HG02571 (cell line): ENCODE measurements around the gene ARID3A.
"Not testable (repeated sequence)": the region's sequence is repeated elsewhere in the genome, so short reads cannot be mapped to it uniquely, and the experiment has no call there.

Source experiments
- ATAC-seq: cut with Tn5 transposase; IDR thresholded peaks from one replicate; pipeline ENCODE4 v1.9.1; 2021; ENCODE audit warnings: mild to moderate bottlenecking, moderate library complexity; ENCODE audit not compliant: unreplicated experiment

Gene ARID3A

DNA sequence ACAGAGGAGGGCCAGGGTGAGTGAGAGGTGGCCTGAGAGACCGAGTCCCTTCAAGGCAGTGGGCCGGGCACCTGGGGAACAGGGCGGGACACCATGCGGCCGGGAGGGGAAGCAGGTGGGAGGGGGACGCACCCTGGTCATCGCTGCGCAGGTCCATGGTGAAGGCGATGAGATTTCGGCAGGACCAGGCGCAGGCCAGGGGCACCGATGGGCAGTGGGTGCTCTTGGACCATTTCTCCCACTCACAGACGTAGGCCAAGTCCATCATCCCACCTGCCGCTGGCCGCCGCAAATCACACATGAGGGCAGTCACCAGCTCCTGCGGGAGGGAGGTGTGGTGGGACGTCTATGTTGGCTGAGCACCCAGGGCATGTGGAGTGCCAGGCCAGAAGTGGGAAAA is 35.0 kb upstream of the ARID3A start:
- ATAC-seq: no peak

DNA sequence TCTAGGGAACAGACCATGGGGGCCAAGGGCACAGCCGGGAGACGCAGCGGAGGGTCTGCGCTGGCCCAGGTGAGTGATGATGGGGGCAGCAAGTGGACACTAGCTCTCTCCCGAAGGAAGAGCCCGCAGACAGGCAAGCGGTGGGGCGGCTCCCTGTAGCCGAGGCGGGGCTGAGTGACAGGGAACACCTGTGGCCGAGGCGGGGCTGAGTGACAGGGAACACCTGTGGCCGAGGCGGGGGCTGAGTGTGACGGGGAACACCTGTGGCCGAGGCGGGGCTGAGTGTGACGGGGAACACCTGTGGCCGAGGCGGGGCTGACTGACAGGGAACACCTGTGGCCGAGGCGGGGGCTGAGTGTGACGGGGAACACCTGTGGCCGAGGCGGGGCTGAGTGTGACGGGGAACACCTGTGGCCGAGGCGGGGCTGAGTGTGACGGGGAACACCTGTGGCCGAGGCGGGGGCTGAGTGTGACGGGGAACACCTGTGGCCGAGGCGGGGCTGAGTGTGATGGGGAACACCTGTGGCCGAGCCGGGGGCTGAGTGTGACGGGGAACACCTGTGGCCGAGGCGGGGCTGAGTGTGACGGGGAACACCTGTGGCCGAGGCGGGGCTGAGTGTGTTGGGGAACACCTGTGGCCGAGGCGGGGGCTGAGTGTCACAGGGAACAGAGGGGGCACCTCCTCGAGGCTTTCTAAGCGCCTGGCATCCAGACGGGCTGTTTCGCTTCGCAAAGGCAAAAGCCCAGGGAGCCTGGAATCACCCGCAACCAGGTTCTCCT is 34.2 kb upstream of the ARID3A start:
- ATAC-seq: not testable (repeated sequence)

DNA sequence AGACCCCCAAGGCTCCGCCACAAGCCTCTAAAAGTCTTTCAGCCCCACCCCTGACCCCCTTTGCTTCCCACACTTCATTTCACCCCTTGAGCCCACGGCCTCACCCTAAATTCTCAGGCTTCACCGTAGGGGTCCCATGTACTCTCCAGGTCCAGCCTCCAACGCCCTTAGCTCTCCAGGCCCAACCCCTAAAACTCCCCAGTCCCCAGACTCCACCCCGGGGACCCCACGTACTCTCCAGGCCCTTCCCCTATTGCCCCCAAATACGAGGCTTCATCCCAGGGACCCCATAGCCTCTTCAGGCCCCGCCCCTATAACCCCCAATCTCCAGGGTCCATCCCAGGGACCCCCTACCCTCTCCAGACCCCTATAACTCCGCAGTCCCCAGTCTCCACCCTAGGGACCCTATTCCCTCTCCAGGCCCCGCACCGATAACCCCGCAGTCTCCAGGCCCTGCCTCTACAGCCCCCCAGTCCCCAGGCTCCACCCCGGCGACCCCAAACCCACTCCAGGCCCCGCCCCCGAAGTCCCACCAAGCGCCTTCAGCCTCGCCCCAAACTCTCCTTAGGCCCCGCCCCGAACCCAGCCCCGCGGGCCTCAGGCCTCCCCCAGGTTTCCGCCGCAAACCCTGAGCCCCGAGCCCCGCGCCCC is 33.5 kb upstream of the ARID3A start:
- ATAC-seq: no peak

DNA sequence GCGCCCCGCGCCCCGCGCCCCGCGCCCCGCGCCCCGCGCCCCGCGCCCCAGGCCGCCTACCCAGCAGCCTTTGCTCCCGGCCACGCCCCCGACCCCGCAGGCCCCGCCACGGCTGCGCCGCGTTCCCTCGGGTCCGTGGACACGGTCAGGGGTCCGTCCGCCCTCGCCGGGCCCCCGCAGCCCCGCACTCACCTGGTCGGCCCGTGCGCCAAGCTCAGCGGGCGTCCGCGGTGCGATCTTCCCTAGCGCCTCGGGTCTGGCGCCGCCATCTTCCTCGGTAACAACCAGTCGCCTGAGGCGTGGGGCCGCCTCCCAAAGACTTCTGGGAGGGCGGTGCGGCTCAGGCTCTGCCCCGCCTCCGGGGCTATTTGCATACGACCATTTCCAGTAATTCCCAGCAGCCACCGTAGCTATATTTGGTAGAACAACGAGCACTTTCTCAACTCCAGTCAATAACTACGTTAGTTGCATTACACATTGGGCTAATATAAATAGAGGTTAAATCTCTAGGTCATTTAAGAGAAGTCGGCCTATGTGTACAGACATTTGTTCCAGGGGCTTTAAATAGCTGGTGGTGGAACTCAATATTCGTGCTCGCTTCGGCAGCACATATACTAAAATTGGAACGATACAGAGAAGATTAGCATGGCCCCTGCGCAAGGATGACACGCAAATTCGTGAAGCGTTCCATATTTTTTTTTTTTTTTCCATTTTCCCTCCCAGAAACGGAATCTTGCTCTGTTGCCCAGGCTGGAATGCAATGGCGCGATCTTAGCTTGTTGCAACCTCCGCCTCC is 32.7 kb upstream of the ARID3A start, which contains the start of the genes MED16 and RNU6-9:
Gene MED16, minus strand, starts transcription at position 294 of the 796 bp plus-strand sequence. CDS start 2,056 bp downstream, outside the sequence.
Gene RNU6-9, plus strand, starts transcription at position 591 of the 796 bp plus-strand sequence.
- peak; percentile 78 for ATAC-seq

- no peak for ATAC-seq
Measured at GRCh38 chr19:896434-896833, 29.4 kb upstream of the ARID3A start.

DNA sequence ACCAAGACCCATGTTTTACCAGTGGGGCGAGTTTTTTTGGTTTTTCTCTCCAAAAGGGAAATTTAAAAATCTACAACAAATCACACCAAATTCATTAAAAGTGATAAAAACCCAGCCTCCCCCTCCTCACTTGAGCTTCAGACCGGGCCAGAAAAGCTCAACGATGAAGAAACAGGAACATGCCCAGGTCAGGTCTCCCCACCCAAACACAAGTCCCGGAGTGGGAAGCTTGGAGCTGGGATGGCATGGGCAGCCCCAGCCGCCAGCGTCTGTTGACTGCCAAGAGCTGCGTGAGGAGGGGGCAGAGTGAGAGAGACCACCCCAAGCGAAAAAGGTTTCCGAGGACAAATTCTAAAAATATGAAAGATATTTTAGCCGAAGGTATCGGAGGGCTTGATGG is 28.8 kb upstream of the ARID3A start:
- no peak for ATAC-seq

DNA sequence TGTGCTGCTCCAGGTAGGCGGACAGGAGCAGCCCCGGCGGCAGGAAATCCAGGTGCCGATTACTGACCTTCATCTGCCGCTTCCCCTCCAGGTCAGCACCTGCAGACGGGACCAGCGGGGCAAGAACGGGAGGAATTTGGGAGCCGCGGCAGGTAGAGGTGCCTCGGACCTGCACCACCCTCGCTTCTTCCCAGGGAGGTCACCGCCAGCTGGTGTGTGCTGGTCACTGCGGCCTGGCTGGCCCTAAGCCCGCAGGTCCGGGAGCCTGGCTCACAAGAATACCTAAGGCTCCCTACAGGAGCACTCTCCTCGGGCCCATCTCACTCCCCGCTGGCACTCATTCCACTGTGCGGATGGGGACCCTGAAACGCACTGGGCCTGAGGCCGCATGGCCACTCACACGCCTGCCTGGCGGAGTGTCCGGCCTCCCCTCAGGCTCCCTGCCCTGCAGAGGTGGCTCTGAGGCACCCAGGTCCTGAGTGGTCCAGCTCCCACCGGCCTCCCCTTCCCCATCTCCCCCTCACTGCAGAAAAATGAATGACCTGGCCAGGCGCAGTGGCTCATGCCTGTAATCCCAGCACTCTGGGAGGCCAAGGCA is 28.3 kb upstream of the ARID3A start:
- no peak for ATAC-seq

- no peak for ATAC-seq
Measured at GRCh38 chr19:898663-899062, 27.2 kb upstream of the ARID3A start.

DNA sequence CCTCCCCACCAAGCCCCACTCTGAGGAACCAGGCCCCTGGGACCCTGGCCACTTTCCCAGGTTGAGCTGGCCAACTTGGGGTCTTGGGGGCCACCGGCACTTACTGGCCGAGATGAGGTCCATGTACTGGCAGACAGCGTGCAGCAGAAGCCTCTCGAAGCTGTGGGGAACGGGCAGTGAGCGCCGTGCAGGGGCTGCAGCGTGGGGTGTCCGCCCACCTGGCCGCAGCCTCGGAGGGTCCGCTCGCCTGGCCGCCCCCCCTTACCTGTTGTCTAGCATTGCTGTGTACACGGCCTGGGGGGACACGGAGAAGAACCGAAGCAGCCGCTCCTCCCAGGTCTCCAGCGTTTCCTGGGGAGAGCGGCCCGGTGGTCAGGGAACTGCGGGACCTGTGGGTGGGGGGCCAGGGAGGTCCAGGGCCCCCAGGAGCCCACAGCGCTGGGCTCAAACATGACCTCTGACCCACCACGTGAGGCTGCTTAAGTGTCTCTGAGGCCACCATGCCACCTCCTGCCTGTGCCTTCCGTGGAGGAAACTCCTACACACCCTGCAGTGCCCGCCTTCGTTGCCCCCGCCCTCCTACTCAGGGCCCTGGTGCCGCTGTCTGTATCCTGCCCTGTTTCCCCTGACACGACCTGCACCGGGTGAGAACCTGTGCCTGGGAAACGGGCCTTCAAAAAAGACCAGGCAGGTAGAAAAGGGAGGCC is 26.3 kb upstream of the ARID3A start:
- no peak for ATAC-seq

GRCh38 chr19:900043-900301 is 25.9 kb upstream of the ARID3A start:
- ATAC-seq: no peak

DNA sequence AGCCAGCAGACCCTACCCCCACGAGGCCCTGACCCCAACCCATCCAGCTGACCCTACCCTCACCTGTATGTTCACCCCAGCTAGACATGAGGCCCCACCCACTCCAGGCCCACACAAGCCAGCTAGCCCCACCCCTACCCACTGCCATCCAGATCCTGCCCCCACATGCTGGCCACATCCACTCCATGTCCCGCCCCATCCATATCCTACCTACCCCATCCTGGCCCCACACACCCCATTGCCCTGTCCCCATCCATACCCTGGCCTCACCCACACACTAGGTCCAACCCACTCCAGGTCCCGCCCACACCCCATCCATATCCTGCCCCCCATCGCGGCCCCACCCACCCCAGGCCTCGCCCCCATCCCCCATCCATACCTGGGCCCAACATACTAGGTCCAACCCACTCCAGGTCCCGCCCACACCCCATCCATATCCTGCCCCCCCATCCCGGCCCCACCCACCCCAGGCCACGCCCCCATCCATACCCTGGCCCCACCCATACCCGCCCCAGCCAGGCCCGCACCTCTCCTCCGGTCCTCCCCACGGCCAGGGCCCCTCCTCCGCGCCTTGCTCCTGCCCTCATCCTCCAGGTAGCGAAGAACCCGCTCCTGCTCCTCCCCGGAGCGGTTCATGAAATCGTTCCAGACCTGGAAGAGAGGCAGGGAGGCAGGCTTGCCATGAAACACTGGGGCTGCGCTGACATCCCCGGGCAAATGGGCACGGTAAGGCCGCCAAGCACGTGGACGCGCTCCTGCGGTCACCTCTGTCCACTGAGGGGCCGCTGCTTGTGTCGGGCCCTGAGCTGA is 25.3 kb upstream of the ARID3A start:
- ATAC-seq: no peak

DNA sequence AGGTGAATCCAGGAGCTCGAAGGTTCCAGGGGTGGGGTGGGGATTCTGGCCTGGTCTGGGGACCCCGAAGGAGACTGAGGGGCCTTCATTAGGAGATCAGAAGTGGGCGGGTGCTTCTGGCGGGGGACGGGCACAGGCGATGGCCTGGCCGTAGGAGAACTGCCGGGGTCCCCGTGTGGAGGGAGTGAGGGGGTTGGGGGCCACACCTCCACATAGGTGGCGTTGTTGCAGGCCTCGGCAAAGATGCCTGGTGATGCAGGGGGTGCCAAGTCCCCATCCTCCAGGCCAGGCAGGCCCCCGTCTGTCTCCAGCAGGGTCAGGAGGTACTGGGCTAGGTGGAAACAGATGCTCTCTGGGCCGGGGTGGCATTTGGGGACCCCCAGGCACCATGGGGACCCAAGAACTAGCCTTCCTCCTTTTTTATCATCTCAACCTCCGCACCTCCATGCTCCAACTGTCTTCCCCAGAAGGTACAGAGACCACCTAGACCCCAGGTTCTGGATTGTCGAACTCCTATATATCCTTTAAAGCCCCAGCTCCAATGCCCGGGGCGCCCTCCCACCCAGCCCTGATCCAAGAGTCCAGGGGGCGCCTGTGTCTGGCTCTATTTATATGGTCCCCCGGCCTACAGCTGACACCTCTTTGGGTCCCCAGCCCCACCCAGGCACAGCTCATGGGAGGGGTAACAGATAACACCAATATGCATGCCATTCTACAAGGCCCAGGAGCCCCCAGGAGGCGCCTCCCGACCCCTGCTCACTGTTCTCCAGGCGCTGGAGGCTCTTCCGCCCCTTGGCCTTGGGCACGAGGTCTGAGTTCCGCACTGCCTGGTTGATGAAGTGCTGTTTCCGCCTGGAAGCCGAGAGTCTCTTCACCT is 24.4 kb upstream of the ARID3A start:
- no peak for ATAC-seq

DNA sequence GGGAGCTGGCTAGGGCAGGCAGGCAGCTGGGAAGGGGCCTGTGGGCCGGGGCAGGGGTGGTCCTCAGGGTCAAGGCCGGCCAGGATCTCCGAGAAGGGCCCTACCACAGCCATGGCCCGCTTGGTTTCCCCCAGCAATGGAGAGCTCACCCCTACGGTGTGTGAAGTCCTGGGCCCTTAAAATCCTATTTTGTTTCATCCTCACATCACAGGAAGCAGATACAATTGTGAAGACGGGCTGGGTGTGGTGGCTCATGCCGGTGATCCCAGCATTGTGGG is 23.8 kb upstream of the ARID3A start:
- ATAC-seq: no peak

DNA sequence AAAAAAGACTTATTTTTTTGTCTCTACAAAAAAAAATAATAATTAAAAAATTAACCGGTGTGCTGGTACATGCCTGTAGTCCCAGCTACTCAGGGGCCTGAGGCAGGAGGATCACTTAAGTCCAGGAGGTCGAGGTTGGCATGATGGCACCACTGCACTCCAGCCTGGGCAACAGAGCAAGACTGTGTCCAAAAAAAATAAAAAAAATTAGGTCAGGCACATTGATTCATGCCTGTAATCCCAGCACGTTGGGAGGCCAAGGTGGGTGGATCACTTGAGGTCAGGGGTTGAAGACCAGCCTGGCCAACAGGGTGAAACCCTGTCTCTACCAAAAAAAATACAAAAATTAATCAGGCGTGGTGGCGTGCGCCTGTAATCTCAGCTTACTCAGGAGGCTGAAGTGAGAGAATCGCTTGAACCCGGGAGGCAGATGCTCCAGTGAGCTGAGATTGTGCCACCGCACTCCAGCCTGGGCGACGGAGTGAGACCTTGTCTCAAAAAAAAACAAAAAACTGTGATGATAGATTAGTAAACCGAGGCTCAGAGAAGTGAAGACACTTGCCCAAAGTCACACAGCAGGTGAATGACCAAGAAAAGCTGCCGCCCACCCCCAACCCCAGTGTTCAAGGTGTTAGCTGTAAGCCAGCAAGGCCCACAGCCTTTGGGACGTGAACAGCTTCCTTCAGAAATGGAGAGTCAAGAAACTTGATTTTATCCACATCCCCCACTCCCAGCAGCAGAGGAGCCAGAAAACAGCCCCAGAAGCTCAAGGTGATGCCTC is 23.2 kb upstream of the ARID3A start:
- no peak for ATAC-seq

DNA sequence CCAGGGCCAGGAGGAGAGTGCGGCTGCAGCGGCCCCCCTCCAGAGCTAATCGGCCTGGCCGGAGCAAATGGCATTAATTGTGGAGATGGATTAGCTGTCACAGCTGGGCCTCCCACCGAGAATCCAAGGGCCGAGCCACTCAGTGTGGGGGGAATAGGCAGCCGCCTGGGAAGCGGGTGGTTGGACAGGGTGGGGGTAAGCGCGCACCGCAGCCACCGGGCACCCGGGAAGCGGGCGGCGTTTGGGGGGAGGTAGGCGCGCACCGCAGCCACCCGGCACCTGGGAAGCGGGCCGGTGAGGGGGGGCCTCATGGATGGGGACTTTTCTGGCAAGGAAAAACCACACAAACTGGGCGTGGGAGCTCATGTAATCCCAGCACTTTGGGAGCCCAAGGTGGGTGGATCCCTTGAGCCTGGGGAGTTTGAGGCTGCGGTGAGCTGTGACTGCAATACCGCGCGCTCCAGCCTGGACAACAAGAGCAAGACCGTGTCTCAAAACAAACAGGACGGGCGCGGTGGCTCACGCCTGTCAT is 22.5 kb upstream of the ARID3A start:
- no peak for ATAC-seq

DNA sequence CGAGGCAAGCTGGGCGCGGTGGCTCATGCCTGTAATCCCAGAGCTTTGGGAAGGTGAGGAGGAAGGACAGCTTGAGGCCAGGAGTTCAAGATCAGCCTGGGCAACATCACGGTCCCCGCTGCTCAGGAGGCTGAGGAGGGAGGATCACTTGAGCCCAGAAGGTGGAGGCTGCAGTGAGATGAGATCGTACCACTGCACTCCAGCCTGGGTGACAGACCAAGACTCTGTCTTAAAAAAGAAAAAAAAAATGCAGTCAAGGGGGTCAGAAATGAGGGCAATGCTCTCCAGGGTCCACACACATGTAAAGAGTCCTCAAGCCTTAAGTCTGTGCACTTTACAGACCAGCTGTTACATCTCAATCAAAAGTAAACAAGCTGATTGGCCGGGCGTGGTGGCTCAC is 21.3 kb upstream of the ARID3A start:
- ATAC-seq: no peak

- ATAC-seq: no peak
Measured at GRCh38 chr19:906480-906879, 19.4 kb upstream of the ARID3A start.

GRCh38 chr19:907183-907853 is 18.5 kb upstream of the ARID3A start:
- no peak for ATAC-seq
